WTC11 (cell line): ENCODE results near the gene SPTLC1.

Source experiments
- ELF4 ChIP-seq: sonication (generic); formaldehyde crosslinking; IDR thresholded peaks from 2 replicates; pipeline ENCODE4 v1.8.1; 2022; ENCODE audit warnings: low read depth, mild to moderate bottlenecking, moderate library complexity, missing genetic modification reagents
- NFE2L1 ChIP-seq: sonication (generic); formaldehyde crosslinking; IDR thresholded peaks from 2 replicates; pipeline ENCODE4 v1.8.1; 2023; ENCODE audit warnings: missing genetic modification reagents
- RELA ChIP-seq: sonication (generic); formaldehyde crosslinking; IDR thresholded peaks from 2 replicates; pipeline ENCODE4 v1.8.1; 2022; ENCODE audit warnings: missing genetic modification reagents, mild to moderate bottlenecking, borderline replicate concordance
- SMAD3 ChIP-seq: sonication (generic); formaldehyde crosslinking; IDR thresholded peaks from 2 replicates; pipeline ENCODE4 v1.8.0; 2022; ENCODE audit warnings: missing genetic modification reagents, mild to moderate bottlenecking, borderline replicate concordance
- SP1 ChIP-seq: sonication (generic); formaldehyde crosslinking; conservative IDR thresholded peaks from 2 replicates; pipeline ENCODE4 v1.8.1; 2022; ENCODE audit warnings: missing genetic modification reagents
- TEAD4 ChIP-seq: sonication (generic); formaldehyde crosslinking; IDR thresholded peaks from 2 replicates; pipeline ENCODE4 v1.8.0; 2022; ENCODE audit warnings: mild to moderate bottlenecking, missing genetic modification reagents
- ZNF416 ChIP-seq: fragments of 250-450 bp; sonication (Bioruptor Pico); IDR thresholded peaks from 2 replicates; pipeline ENCODE4 v1.9.0; 2021; ENCODE audit warnings: mild to moderate bottlenecking, inconsistent platforms
- TF ChIP-seq, protein P1 (sequence below): fragments of 200-600 bp; IDR thresholded peaks from 2 replicates; pipeline ENCODE4 v1.8.0; 2022; ENCODE audit warnings: antibody characterized with exemption

DNA sequence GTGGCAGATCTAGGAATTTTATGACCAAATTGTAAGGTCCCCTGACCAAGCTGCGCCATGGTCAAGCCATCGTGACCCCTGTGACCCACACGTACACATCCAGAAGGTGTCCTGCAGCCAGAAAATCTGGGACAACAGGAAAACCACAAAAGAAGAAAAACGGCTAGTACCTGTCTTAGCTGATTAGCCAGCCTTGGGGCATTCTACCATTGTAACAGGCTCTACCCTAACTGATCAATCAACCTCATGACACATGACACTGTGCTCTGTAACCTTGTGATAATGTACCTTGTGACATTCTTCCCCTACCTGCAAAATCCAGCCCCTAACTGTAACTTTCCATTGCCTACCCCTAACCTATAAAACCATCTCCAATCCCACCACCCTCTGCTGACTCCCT, 43.6 kb downstream of the SPTLC1 start:
- TF ChIP-seq, protein P1, sequence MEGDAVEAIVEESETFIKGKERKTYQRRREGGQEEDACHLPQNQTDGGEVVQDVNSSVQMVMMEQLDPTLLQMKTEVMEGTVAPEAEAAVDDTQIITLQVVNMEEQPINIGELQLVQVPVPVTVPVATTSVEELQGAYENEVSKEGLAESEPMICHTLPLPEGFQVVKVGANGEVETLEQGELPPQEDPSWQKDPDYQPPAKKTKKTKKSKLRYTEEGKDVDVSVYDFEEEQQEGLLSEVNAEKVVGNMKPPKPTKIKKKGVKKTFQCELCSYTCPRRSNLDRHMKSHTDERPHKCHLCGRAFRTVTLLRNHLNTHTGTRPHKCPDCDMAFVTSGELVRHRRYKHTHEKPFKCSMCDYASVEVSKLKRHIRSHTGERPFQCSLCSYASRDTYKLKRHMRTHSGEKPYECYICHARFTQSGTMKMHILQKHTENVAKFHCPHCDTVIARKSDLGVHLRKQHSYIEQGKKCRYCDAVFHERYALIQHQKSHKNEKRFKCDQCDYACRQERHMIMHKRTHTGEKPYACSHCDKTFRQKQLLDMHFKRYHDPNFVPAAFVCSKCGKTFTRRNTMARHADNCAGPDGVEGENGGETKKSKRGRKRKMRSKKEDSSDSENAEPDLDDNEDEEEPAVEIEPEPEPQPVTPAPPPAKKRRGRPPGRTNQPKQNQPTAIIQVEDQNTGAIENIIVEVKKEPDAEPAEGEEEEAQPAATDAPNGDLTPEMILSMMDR, result no peak
- TF ChIP-seq SMAD3 (CRISPR knock-in tag) (no peak), NFE2L1 (no peak), RELA (CRISPR knock-in tag) (no peak), TEAD4 (CRISPR knock-in tag) (no peak), ZNF416 (no peak), SP1 (CRISPR knock-in tag) (no peak), ELF4 (CRISPR knock-in tag) (no peak)
